Measurements from ENCODE around the gene SRD5A3. TPM values are rescaled to one million over a fixed set of nuclear protein-coding genes. Genes with fewer than 3 reads are reported as not detected.
"Not testable (repeated sequence)": the region's sequence is repeated elsewhere in the genome, so short reads cannot be mapped to it uniquely, and the experiment has no call there.

The SRD5A3 gene
- total RNA-seq, 2 experiments from 2014 or later: 32.5 to 39.7 TPM

DNA sequence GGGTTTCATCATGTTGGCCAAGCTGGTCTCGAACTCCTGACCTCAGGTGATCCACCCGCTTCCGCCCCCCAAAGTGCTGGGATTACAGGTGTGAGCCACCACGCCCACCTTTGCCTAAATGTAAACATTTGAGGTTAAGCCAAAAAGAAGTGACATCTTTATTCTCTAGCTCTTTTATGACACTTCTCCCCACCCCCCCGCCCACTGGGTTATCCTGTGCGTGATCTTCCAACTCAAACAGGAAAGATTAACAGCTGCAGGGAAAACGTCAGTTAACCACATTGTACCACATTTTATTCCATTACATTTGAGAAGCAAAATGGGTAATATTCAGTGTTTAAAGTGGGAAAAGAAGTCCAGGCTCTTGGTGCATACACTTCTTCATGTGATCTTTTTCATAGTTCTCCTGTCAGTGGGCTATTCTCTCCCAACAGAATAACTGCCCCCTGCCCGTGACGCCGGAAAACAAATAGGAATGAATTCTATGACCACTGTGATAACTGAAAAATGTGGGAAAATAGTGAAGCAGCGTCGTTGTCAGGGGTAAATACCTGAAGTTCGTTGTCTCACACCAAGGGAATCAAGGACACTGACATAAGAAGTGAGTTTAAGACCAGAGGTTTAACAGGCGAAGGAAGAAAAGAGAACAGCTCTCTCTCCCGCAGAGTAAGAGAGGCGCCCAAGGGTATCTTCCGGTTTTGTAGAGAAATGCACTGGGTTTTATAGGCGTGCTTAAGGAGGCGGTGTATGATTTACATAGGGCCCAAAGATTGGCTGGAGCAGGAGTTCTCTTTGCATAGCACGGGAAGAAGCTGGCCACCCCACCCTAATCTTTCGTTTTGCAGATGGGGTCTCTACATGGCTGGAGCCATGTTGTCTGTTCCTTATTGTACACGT is 9.7 kb upstream of the SRD5A3 start:
- Mint-ChIP-seq H3K4me3 (peak overlapping the region; percentile 42), H3K9me3 (peaks cover 7% of the 10 kb centered on the region), H3K27me3 (no peaks in the 10 kb centered on the region), H3K4me1 (peaks cover 27% of the 10 kb centered on the region), H3K27ac (peak overlapping the region; percentile 91), H3K36me3 (peaks cover 14% of the 10 kb centered on the region)
- peak; percentile 31 for DNase-seq

DNA sequence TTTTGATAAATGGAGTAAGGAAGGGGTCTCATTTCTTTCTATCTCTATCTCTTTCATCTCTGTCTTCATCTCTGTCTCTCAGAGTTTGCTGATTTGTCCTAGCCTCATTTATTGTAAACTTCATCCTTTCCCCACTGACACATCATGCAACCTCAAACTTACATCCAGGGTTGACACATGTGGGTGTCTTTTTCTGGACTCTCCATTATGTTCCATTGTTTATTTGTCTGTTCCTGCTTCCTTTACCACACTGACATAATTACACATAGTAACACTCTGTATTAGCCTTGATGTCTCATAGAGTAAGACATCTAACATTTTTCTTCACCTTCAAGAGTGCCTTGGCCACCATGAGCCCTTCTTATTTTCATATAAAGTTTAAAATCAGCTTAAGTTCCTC is 8.1 kb upstream of the SRD5A3 start:
- H3K36me3 Mint-ChIP-seq: peaks cover 11% of the 10 kb centered on the region
- H3K27me3 Mint-ChIP-seq: no peaks in the 10 kb centered on the region
- H3K4me3 Mint-ChIP-seq: no peak overlapping the region
- peaks cover 27% of the 10 kb centered on the region for H3K4me1 Mint-ChIP-seq
- peak overlapping the region; percentile 91 for H3K27ac Mint-ChIP-seq
- DNase-seq: no peak
- peaks cover 11% of the 10 kb centered on the region for H3K9me3 Mint-ChIP-seq

DNA sequence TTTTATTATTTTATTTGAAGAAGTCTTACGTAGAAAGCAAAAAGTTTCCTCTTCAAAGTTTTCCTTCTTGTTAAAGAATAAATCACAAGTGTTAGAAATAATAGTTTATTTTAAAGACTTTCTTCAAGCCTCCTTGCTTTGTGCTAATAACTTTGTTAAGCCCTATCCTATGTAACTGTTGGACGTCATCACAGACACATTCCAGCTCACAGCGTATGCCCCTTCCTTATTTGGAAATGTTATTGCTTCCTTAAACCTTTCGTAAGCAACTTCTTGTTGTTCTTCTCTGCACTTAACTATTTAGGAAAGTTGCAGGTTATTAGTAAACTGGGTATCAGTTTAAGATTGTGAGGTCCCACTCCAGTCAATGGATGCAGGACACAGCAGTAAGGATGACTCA is 7.6 kb upstream of the SRD5A3 start:
- H3K9me3 Mint-ChIP-seq: peaks cover 12% of the 10 kb centered on the region
- no peak for DNase-seq
- no peaks in the 10 kb centered on the region for H3K27me3 Mint-ChIP-seq
- no peak overlapping the region for H3K4me3 Mint-ChIP-seq
- H3K36me3 Mint-ChIP-seq: peaks cover 12% of the 10 kb centered on the region
- no peak overlapping the region for H3K27ac Mint-ChIP-seq
- H3K4me1 Mint-ChIP-seq: peaks cover 27% of the 10 kb centered on the region

DNA sequence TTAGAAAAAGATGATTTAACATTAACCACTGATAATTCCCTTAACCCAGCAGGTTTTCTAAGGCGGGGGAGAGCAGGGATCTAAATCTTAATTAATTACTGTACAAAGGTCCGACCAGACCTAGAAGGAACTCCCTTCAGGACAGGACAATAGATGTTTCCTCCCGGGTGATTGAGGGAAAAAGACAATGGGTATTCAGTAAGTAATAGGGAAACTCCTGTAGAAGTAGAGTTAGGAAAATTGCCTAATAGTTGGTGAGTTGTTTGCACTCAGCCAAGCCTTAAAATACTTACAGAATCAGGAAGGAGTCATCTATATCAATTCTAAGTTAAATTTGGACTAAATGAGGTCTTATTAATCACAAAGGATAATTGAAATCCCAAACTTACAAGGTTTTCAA is 5.8 kb upstream of the SRD5A3 start:
- H3K4me1 Mint-ChIP-seq: peaks cover 33% of the 10 kb centered on the region
- no peak for DNase-seq
- peaks cover 14% of the 10 kb centered on the region for H3K9me3 Mint-ChIP-seq
- H3K4me3 Mint-ChIP-seq: no peak overlapping the region
- peaks cover 14% of the 10 kb centered on the region for H3K36me3 Mint-ChIP-seq
- no peaks in the 10 kb centered on the region for H3K27me3 Mint-ChIP-seq
- H3K27ac Mint-ChIP-seq: no peak overlapping the region

DNA sequence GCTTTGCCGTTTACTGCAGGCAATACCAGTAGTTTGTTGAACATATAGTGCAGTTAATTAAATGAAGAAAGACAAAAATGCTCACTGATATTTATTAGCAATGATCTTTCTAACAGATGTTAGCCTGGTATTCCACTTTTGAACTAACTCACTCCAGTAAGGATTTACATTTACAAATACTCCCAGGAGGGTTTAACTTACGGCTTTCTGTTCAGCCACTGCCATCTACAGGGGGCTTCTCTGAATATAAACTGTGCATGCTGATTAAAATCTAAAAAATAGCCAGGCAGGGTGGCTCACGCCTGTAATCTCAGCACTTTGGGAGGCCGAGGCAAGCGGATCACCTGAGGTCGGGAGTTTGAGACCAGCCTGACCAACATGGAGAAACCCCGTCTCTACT is 2.2 kb upstream of the SRD5A3 start:
- H3K4me1 Mint-ChIP-seq: peaks cover 31% of the 10 kb centered on the region
- DNase-seq: no peak
- H3K27me3 Mint-ChIP-seq: no peaks in the 10 kb centered on the region
- H3K36me3 Mint-ChIP-seq: peaks cover 5% of the 10 kb centered on the region
- no peak overlapping the region for H3K27ac Mint-ChIP-seq
- H3K9me3 Mint-ChIP-seq: peaks cover 7% of the 10 kb centered on the region
- no peak overlapping the region for H3K4me3 Mint-ChIP-seq

DNA sequence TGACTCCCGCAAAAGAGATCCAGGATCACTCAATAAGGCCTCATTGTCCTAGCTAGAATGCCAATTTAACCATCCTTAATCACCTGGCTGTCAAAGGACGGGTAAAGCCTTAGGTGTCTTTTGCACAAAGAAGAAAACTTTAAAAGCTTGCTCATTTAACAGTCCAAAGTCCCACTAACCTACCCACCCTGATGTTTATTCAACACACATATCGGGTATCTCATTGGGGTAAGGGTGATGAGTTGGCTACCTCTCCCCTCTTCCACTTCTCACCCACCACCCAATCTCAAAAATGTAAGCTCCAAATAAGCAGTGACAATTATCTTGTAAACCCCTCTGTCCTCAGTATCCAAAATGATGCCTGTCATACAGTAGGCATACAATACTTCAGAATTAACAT is 988 bp upstream of the SRD5A3 start:
- H3K27me3 Mint-ChIP-seq: no peaks in the 10 kb centered on the region
- peaks cover 7% of the 10 kb centered on the region for H3K36me3 Mint-ChIP-seq
- H3K4me3 Mint-ChIP-seq: no peak overlapping the region
- peaks cover 7% of the 10 kb centered on the region for H3K9me3 Mint-ChIP-seq
- DNase-seq: no peak
- no peak overlapping the region for H3K27ac Mint-ChIP-seq
- peaks cover 31% of the 10 kb centered on the region for H3K4me1 Mint-ChIP-seq

DNA sequence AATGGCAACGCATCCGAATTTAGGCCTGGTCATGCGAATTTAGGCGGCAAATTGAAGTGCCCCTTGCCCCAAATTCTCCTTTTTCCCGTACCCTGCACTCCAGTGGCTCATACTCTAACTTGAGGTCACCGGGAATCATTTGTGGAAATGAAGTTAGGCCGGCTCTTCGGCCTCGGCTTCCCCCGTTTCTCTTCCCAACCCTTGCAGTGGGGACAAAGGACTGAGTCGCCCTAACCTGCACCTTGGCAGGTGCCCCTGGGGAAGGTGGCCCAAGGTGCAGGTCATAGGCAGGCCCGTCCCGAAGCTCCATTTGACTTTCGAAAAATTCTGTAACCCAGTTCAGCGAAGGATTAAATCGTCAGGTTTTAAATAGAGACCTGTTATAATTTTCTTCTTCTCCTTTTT is 811 bp downstream of the SRD5A3 start:
- Mint-ChIP-seq H3K4me1 (peaks cover 30% of the 10 kb centered on the region), H3K27ac (peak overlapping the region; percentile 86), H3K27me3 (no peaks in the 10 kb centered on the region), H3K36me3 (peaks cover 11% of the 10 kb centered on the region), H3K4me3 (peak overlapping the region; percentile 82), H3K9me3 (peaks cover 7% of the 10 kb centered on the region)
- DNase-seq: no peak

DNA sequence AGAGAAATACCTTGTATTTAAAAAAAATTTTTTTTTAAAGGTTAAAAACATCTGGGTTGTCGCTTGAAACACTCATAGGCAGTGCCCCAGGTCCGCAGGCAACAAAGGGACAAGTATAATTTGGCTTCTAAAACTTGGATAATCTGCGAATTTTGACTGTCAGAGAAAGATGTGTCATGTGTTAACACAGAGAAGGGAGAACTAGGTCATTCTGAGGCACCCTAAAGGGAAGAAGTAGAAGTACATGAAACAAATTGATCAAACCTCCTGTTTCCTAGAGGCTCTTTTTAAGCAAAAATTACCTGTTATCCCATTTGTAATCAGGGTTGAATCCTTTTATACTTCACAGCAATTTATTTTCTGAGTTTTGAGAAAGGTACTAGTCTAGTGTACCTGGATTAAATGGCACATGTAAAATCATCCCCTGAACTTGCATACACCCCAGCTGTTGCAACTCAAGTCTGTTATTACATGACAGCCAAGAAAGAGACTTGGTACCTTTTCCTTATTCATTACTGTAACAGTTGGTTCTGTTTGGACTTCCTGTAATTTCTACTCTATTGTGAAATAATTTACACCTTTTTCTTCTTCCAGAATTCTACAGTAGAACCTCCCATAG is 1.7 kb downstream of the SRD5A3 start:
- peak overlapping the region; percentile 86 for H3K27ac Mint-ChIP-seq
- DNase-seq: no peak
- peak overlapping the region; percentile 82 for H3K4me3 Mint-ChIP-seq
- peaks cover 35% of the 10 kb centered on the region for H3K4me1 Mint-ChIP-seq
- peaks cover 5% of the 10 kb centered on the region for H3K9me3 Mint-ChIP-seq
- peaks cover 20% of the 10 kb centered on the region for H3K36me3 Mint-ChIP-seq
- H3K27me3 Mint-ChIP-seq: no peaks in the 10 kb centered on the region

DNA sequence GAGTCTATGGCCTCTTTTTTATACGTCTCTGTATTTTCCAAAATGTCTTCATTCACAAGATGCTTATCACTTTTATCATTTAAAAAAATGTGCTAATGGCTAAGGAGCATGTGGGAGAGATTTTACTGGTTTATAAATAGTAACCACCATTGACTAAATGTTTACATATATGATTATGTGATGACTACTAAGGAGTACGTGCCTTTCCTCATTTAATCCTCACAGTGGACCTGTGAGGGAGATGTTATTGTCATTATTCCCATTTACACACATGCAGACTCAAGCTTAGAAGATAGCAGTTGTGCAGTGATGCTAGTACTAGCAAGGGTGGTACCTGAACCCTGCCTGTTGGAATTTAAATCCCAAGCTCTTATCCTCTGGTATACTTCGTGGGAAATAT is 2.4 kb downstream of the SRD5A3 start:
- H3K4me3 Mint-ChIP-seq: peak overlapping the region; percentile 82
- H3K27ac Mint-ChIP-seq: no peak overlapping the region
- peaks cover 27% of the 10 kb centered on the region for H3K36me3 Mint-ChIP-seq
- H3K4me1 Mint-ChIP-seq: peaks cover 35% of the 10 kb centered on the region
- H3K27me3 Mint-ChIP-seq: no peaks in the 10 kb centered on the region
- H3K9me3 Mint-ChIP-seq: peaks cover 3% of the 10 kb centered on the region
- DNase-seq: no peak

DNA sequence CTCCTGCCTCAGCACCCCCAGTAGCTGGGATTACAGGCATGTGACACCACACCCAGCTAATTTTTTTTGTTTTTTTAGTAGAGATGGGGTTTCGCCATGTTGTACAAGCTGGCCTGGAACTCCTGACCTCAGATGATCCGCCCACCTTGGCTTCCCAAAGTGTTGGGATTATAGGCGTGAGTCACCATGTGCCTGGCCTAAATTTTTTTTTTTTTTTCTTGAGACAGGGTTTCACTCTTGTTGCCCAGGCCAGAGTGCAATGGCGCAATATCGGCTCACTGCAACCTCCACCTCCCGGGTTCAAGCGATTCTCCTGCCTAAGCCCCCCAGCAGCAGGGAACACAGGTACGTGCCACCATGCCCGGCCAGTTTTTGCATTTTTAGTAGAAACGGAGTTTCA is 4.8 kb downstream of the SRD5A3 start:
- Mint-ChIP-seq H3K4me1 (peaks cover 23% of the 10 kb centered on the region), H3K36me3 (peaks cover 33% of the 10 kb centered on the region)
- H3K27ac Mint-ChIP-seq, DNase-seq, H3K4me3 Mint-ChIP-seq, H3K9me3 Mint-ChIP-seq, H3K27me3 Mint-ChIP-seq: not testable (repeated sequence)

DNA sequence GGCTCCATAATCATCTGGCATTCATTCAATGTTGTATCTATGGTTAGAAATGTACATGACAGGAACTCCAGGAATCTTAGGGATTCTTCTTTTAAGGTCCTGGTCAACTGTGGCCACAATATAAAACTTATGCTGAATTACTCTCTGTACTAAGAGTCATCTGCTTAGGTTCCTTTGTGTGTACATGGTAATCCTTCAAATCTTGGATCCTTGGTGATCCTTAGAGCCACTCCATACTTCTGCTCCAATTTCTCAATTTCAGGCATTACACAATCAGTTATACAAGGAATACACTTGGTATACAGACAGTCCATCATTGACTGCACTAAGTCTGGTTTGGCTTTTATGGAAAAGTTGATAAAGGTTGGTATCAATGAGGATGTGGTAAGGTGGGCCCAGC is 5.8 kb downstream of the SRD5A3 start:
- no peak overlapping the region for H3K27ac Mint-ChIP-seq
- H3K4me3 Mint-ChIP-seq: no peak overlapping the region
- DNase-seq: no peak
- peaks cover 23% of the 10 kb centered on the region for H3K4me1 Mint-ChIP-seq
- H3K36me3 Mint-ChIP-seq: peaks cover 35% of the 10 kb centered on the region
- peaks cover 1% of the 10 kb centered on the region for H3K9me3 Mint-ChIP-seq
- H3K27me3 Mint-ChIP-seq: no peaks in the 10 kb centered on the region

DNA sequence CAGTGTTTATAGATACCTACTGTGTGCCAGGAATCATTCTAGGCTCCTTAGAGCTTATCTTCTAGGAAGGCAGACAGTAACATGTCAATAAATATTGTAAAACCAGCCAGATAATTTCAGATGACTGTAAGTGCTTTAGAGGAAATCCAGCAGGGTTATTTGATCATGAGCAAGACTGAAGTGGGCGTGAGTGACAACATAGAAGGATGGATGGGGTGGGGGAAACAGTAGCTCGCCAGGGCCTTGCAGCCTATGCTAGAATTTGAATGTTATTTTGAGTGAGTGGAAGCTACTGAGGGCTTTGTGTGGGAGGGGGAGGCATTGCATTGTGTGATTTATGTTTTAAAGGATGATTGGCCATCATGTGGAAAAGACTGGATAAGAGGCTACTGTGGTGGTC is 6.7 kb downstream of the SRD5A3 start:
- no peak overlapping the region for H3K27ac Mint-ChIP-seq
- peaks cover 16% of the 10 kb centered on the region for H3K4me1 Mint-ChIP-seq
- H3K4me3 Mint-ChIP-seq: no peak overlapping the region
- no peaks in the 10 kb centered on the region for H3K27me3 Mint-ChIP-seq
- H3K9me3 Mint-ChIP-seq: peaks cover 1% of the 10 kb centered on the region
- peaks cover 33% of the 10 kb centered on the region for H3K36me3 Mint-ChIP-seq
- DNase-seq: no peak

DNA sequence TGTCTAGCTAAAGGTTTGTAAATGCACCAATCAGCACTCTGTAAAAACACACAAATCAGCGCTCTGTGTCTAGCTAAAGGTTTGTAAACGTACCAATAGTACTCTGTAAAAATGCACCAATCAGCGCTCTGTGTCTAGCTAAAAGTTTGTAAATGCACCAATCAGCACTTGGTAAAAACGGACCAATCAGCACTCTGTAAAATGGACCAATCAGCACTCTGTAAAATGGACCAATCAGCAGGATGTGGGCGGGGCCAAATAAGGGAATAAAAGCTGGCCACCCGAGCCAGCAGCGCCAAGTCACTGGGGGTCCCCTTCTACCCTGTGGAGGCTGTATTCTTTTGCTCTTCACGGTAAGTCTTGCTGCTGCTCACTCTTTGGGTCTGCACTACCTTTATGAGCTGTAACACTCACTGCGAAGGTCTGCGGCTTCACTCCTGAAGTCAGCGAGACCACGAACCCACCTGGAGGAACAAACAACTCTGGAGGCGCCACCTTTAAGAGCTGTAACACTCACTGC is 7.2 kb downstream of the SRD5A3 start:
- not testable (repeated sequence) for DNase-seq

DNA sequence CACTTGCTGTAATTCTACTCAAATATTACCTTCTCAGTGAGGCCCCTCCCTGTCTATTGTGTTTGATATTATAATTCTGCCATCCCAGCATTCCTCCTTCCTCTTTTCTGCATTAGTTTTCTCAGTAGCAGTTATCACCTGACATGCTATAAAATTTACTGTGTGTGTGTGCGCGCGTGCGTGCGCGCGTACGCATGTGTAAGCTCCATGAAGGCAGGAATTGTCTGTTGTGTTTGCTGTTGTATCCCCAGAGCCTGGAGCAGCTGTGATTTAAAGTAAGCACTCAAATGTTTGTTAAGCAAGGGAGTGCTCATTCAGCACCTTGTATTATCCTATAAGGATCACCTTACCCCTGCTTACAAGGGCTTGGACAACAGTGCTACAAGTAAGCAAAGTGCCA is 8.6 kb downstream of the SRD5A3 start:
- DNase-seq: no peak
- Mint-ChIP-seq H3K4me3 (no peak overlapping the region), H3K9me3 (peaks cover 1% of the 10 kb centered on the region), H3K36me3 (peaks cover 35% of the 10 kb centered on the region), H3K27me3 (no peaks in the 10 kb centered on the region), H3K27ac (no peak overlapping the region), H3K4me1 (peaks cover 21% of the 10 kb centered on the region)

More for the DNA sequence above, 7.2 kb downstream of the SRD5A3 start:
- H3K27me3 Mint-ChIP-seq, H3K9me3 Mint-ChIP-seq, H3K4me3 Mint-ChIP-seq, H3K27ac Mint-ChIP-seq: not testable (repeated sequence)
- H3K36me3 Mint-ChIP-seq: peaks cover 33% of the 10 kb centered on the region
- peaks cover 12% of the 10 kb centered on the region for H3K4me1 Mint-ChIP-seq

DNA sequence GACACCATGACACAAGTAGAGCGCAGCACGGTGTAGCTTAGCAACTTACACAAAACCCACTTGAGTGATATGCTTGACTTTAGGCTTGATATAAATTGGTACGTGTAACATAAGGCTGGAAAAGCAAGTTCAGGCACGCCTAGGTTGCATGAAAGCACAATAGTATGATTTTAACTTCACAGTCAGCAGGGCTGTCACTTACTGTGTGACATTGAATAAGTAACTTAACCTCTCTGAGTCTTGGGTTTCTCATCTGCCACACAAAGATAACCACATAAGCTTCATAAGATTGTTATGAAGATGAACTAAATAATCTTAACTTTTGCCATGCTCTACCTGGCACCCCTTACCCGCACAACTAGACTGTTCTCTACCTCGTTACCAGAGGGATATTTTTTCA is 9.5 kb downstream of the SRD5A3 start:
- no peak overlapping the region for H3K27ac Mint-ChIP-seq
- no peak overlapping the region for H3K4me3 Mint-ChIP-seq
- peaks cover 21% of the 10 kb centered on the region for H3K4me1 Mint-ChIP-seq
- peaks cover 37% of the 10 kb centered on the region for H3K36me3 Mint-ChIP-seq
- DNase-seq: no peak
- H3K9me3 Mint-ChIP-seq: peaks cover 1% of the 10 kb centered on the region
- H3K27me3 Mint-ChIP-seq: no peaks in the 10 kb centered on the region

Data from activated naive CD8-positive, alpha-beta T cell treated with anti-CD3 and anti-CD28 coated beads for 36 hours (primary cell).